GM12874 (cell line): ENCODE measurements around the gene PCNX3.

Experiments used
- TF ChIP-seq, protein P1 (sequence below): IDR thresholded peaks from 2 replicates; pipeline ENCODE4 v1.5.1; 2011; ENCODE audit warnings: low read depth, mild to moderate bottlenecking, control low read depth, low read length, moderate library complexity; ENCODE audit not compliant: insufficient read depth

The PCNX3 gene

DNA sequence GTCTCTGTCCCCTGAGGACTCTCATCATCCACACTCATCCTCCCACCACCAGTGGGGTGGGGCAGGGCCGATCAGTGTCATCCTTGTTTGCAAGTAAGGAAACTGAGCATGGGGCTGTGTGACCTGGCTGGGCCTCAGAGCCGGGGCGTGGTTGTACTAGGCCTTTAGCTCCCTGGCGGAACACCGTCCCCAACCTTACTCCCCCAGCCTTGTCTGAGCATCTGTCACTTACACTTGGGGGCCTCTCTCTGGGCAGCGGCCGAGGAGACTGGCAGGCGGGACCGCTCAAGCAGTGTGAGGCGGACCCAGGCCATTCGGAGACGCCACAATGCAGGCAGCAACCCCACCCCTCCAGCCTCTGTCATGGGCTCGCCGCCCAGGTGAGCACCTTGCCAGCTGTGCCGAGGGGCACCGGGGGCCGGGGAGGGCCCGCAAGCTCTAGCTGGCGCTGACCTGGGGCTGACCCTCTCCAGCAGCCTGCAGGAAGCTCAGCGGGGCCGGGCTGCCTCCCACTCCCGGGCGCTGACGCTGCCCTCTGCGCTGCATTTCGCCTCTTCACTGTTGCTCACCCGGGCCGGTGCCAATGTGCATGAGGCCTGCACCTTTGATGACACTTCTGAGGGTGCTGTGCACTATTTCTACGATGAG is 3.8 kb downstream of the PCNX3 start:
- TF ChIP-seq, protein P1, sequence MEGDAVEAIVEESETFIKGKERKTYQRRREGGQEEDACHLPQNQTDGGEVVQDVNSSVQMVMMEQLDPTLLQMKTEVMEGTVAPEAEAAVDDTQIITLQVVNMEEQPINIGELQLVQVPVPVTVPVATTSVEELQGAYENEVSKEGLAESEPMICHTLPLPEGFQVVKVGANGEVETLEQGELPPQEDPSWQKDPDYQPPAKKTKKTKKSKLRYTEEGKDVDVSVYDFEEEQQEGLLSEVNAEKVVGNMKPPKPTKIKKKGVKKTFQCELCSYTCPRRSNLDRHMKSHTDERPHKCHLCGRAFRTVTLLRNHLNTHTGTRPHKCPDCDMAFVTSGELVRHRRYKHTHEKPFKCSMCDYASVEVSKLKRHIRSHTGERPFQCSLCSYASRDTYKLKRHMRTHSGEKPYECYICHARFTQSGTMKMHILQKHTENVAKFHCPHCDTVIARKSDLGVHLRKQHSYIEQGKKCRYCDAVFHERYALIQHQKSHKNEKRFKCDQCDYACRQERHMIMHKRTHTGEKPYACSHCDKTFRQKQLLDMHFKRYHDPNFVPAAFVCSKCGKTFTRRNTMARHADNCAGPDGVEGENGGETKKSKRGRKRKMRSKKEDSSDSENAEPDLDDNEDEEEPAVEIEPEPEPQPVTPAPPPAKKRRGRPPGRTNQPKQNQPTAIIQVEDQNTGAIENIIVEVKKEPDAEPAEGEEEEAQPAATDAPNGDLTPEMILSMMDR: no peak

DNA sequence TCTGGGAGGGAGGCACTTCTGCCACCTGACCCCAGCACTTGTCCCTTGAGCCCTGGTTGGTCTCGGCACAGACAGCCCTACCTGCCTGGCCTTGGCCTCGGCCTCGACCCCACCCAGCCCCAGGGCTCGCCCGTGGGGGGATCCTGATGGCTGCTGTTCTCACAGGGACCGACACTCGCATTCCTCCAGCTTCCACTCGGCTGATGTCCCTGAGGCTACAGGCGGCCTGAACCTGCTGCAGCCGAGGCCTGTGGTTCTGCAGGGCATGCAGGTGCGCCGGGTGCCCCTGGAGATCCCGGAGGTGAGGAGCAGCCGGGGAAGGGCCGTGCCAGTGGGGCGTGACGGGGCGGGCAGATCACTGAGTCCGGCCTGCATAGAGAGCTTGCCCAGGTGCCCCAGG is 5.1 kb downstream of the PCNX3 start:
- TF ChIP-seq, protein P1: no peak

DNA sequence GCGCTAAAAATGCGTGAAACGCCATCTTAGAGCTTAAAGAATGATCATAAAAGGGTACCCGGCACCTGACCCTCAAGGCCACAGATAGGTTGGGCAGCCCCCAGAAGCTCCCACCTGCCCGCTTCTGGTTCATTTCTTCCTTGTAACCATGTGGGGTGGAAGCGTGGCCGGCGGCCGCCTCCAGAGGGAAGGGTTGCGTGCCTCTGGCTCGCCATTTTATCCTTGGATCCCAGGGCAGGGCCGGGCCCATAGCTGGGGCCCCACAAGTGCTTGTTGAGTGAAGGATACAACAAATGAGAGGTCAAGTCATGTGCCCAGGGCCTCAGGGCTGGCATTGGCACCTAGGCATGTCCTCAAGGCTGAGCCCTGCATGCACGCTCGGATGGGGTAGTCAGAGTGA is 5.9 kb downstream of the PCNX3 start:
- TF ChIP-seq, protein P1: no peak

DNA sequence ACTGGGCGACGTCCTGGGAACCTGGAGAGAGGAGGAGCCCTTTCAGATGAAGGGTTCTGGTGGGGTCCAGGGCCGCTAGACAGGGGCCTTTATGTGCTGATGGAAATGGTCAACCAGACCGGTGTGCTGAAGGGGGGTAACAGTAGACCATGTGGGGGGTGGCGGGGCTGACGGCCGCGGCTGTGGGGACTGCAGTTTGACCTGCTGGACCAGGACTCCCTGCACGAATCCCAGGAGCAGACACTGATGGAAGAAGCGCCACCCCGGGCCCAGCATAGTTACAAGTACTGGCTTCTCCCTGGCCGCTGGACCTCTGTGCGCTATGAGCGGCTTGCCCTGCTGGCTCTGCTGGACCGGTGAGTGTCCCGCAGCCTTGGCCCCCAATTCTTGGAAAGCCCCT is 6.4 kb downstream of the PCNX3 start:
- TF ChIP-seq, protein P1: no peak

DNA sequence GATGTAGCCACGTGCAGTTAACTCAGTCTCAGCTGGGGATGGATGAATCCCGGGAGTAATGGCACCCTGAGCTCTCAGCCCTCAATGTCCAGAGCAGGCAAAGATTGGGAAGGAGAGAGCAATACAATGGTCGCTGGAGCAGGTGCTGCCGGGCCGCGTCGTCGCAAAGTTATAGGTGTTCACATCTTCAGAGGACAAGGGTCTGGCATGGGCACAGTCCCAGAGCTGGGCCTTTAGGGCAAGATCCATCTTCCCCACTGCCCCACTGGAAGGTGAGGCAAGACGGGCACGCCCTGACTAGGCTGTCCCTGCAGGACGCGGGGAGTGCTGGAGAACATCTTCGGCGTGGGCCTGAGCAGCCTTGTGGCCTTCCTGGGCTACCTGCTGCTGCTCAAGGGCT is 7.6 kb downstream of the PCNX3 start:
- TF ChIP-seq, protein P1: no peak

DNA sequence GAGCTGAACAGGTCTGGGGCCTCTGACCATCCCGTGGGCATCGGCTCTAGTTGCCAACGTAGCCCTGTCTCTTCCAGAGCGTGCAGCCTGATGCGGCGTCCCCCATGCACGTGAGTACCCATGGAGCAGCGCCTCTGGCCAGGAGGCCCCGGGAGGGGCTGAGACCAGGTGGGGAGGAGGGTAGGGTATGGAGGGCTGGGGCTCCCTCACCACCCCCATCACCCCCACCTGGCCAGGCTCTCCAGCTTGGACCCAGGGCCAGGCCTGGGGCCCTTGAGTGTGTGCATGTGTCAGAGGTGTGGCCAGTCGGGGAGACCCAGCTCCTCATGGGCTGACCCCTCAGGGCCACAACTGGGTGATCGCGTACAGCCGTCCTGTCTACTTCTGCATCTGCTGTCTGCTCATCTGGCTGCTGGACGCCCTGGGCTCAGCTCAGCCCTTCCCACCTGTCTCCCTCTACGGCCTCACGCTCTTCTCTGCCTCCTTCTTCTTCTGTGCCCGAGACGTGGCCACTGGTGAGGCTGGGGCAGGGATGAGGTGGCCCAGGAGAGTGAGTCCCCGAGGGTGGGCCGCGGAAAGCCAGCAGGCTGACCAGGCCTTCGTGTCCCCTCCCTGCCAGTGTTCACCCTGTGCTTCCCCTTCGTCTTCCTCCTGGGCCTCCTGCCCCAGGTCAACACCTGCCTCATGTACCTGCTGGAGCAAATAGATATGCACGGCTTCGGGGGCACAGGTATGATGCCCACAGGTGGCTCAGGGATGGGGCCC is 8.5 kb downstream of the PCNX3 start:
- TF ChIP-seq, protein P1: no peak

DNA sequence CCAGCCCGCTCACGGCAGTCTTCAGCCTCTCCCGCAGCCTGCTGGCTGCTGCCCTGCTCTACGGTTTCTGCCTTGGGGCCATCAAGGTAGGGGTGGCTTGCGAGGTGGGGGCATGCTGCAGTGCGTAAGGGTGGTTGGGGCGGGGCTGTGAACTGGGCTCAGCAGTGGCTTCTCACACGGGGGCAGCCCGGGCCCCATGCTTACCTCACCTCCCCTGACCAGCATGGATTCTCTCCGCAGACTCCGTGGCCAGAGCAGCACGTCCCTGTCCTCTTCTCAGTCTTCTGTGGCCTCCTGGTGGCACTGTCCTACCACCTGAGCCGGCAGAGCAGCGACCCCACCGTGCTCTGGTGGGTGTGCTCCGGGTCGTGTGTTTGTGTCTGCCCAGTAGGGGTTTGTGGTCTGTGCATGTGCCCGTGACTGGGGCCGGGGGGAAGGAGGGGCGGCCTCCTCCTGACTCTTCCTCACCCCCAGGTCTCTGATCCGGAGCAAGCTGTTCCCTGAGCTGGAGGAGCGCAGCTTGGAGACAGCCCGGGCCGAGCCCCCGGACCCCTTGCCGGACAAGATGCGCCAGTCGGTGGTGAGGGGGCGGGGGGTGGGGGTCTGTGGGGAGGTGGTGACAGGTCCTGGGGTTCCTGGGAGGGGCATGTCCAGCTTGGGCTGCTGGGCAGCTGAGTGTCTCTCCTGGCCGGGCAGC is 9.5 kb downstream of the PCNX3 start:
- TF ChIP-seq, protein P1: no peak
